Neural cell (in vitro differentiated cells): ENCODE measurements around the gene TRAF5. TPM values are rescaled to one million over a fixed set of nuclear protein-coding genes. Genes with fewer than 3 reads are reported as not detected.

Source experiments
- H2AFZ ChIP-seq: fragments of 200-600, 300-800 bp; sonication (generic), shearing (Covaris generic); 2 replicates; pipeline ENCODE4 v1.6.0; 2014; ENCODE audit warnings: low read depth, mild to moderate bottlenecking, antibody characterized with exemption, low read length, moderate library complexity
- H3F3A ChIP-seq: fragments of 200-600 bp; shearing (Covaris generic); 2 replicates; pipeline ENCODE4 v1.6.1; 2016; ENCODE audit warnings: mild to moderate bottlenecking, moderate library complexity, mixed read lengths, antibody characterized with exemption, low read length; ENCODE audit not compliant: insufficient read depth, poor library complexity, severe bottlenecking
- H3K27ac ChIP-seq: fragments of 200-600, 300-800 bp; sonication (generic), shearing (Covaris generic); 2 replicates; pipeline ENCODE4 v1.5.1; 2014; ENCODE audit warnings: mild to moderate bottlenecking, low read length, moderate library complexity
- H3K27me3 ChIP-seq: fragments of 300-800, 200-600 bp; sonication (generic), shearing (Covaris generic); 2 replicates; pipeline ENCODE4 v1.6.0; 2014; ENCODE audit warnings: mild to moderate bottlenecking, low read depth, low read length, moderate library complexity; ENCODE audit not compliant: insufficient read depth
- H3K36me3 ChIP-seq: fragments of 300-800, 200-600 bp; sonication (generic), shearing (Covaris generic); 2 replicates; pipeline ENCODE4 v1.5.1; 2014; ENCODE audit warnings: mild to moderate bottlenecking, antibody characterized with exemption, low read length, moderate library complexity; ENCODE audit not compliant: insufficient read depth
- H3K4me2 ChIP-seq: fragments of 300-800, 200-600 bp; sonication (generic), shearing (Covaris generic); 2 replicates; pipeline ENCODE4 v1.6.0; 2014; ENCODE audit warnings: mild to moderate bottlenecking, low read length
- H3K4me3 ChIP-seq: fragments of 300-800, 200-600 bp; sonication (generic), shearing (Covaris generic); 2 replicates; pipeline ENCODE4 v1.5.1; 2014; ENCODE audit warnings: mild to moderate bottlenecking, low read length, moderate library complexity
- H3K79me2 ChIP-seq: fragments of 200-600 bp; shearing (Covaris generic); replicated peaks from 2 replicates; pipeline ENCODE4 v1.6.0; 2014; ENCODE audit warnings: mild to moderate bottlenecking, low read length, moderate library complexity; ENCODE audit not compliant: insufficient read depth
- H3K9ac ChIP-seq: fragments of 300-800, 200-600 bp; sonication (generic), shearing (Covaris generic); 2 replicates; pipeline ENCODE4 v1.6.1; 2016; ENCODE audit warnings: mild to moderate bottlenecking, low read length, mixed read lengths
- H3K9me2 ChIP-seq: fragments of 200-600 bp; shearing (Covaris generic); 2 replicates; pipeline ENCODE4 v1.6.1; 2016; ENCODE audit warnings: mild to moderate bottlenecking, low read length, mixed read lengths; ENCODE audit not compliant: insufficient read depth
- H3K9me3 ChIP-seq: fragments of 200-600, 300-800 bp; sonication (generic), shearing (Covaris generic); 2 replicates; pipeline ENCODE4 v1.6.1; 2016; ENCODE audit warnings: mild to moderate bottlenecking, mixed run types, low read length, moderate library complexity, mixed read lengths
- H4K20me1 ChIP-seq: fragments of 200-600 bp; shearing (Covaris generic); 2 replicates; pipeline ENCODE4 v1.6.1; 2016; ENCODE audit warnings: mild to moderate bottlenecking, mixed run types; ENCODE audit not compliant: insufficient read depth
- EP300 ChIP-seq: fragments of 450-650 bp; conservative IDR thresholded peaks from 2 replicates; pipeline ENCODE4 v1.6.1; 2014; ENCODE audit warnings: antibody characterized with exemption, mild to moderate bottlenecking, moderate library complexity; ENCODE audit not compliant: poor library complexity, severe bottlenecking
- EZH2 ChIP-seq: fragments of 200-600, 300-800 bp; shearing (Covaris generic), sonication (generic); IDR thresholded peaks from 2 replicates; pipeline ENCODE4 v1.6.1; 2014; ENCODE audit warnings: antibody characterized with exemption, low read length, borderline replicate concordance, mild to moderate bottlenecking; ENCODE audit not compliant: insufficient read depth, poor library complexity, severe bottlenecking
- MXI1 ChIP-seq: fragments of 450-650 bp; conservative IDR thresholded peaks from 2 replicates; pipeline ENCODE4 v1.6.1; 2014; ENCODE audit warnings: antibody characterized with exemption, mild to moderate bottlenecking; ENCODE audit not compliant: poor library complexity, severe bottlenecking
- POLR2AphosphoS5 ChIP-seq: IDR thresholded peaks from 2 replicates; pipeline ENCODE4 v1.6.1; 2012
- RAD21 ChIP-seq: fragments of 450-650 bp; conservative IDR thresholded peaks from 2 replicates; pipeline ENCODE4 v1.6.1; 2014; ENCODE audit warnings: antibody characterized with exemption, mild to moderate bottlenecking, moderate library complexity
- SMC3 ChIP-seq: fragments of 450-650 bp; conservative IDR thresholded peaks from 2 replicates; pipeline ENCODE4 v1.6.1; 2014; ENCODE audit warnings: antibody characterized with exemption, mild to moderate bottlenecking, moderate library complexity; ENCODE audit not compliant: poor library complexity
- TAF1 ChIP-seq: IDR thresholded peaks from 2 replicates; pipeline ENCODE4 v1.6.1; 2012; ENCODE audit warnings: low read depth
- polyA plus RNA-seq: library from polyadenylated mRNA; depleted of rRNA; stranded (reverse); fragments of >200 nt; gene quantifications from 2 replicates; pipeline ENCODE4 v1.2.3, GENCODE V29; 2014
- TF ChIP-seq, protein P1 (sequence below): fragments of 450-650 bp; IDR thresholded peaks from 2 replicates; pipeline ENCODE4 v1.5.1; 2014; ENCODE audit warnings: antibody characterized with exemption, mild to moderate bottlenecking, moderate library complexity; ENCODE audit not compliant: poor library complexity, severe bottlenecking
- TF ChIP-seq, protein P2 (sequence below): IDR thresholded peaks from 2 replicates; pipeline ENCODE4 v1.6.1; 2012; ENCODE audit warnings: borderline replicate concordance

Gene TRAF5
- polyA plus RNA-seq, 1 donor from 2014 or later: 0.69 TPM

DNA sequence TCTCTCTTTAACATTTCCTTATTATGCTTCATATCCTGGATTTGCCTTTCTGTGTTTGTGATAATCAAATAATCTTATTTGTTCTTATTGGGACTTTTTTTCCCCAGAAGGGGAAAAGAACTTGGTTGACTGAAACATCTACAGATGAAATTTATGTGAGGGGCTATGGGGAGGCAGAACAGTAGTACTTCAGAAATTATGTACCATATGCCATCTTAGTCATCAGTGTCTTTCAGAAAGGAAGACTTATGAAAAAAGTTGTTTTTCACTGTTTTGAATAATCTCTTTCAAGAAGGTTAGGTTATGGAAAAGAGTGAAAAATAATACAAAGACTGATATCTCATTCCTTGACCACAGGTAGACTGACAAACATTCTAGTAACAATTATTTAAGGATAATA lies 30.2 kb upstream of the TRAF5 start:
- Histone ChIP-seq H3K4me3 (no peak overlapping the region), H3K9me3 (no peaks in the 10 kb centered on the region), H2AFZ (no peak overlapping the region), H3K79me2 (no peaks in the 10 kb centered on the region), H3K36me3 (peaks cover 19% of the 10 kb centered on the region), H4K20me1 (no peaks in the 10 kb centered on the region), H3K27ac (no peak overlapping the region), H3K4me2 (no peak overlapping the region), H3K27me3 (no peaks in the 10 kb centered on the region), H3F3A (no peaks in the 10 kb centered on the region), H3K9me2 (no peaks in the 10 kb centered on the region), H3K9ac (no peak overlapping the region)
- TF ChIP-seq, protein P1, sequence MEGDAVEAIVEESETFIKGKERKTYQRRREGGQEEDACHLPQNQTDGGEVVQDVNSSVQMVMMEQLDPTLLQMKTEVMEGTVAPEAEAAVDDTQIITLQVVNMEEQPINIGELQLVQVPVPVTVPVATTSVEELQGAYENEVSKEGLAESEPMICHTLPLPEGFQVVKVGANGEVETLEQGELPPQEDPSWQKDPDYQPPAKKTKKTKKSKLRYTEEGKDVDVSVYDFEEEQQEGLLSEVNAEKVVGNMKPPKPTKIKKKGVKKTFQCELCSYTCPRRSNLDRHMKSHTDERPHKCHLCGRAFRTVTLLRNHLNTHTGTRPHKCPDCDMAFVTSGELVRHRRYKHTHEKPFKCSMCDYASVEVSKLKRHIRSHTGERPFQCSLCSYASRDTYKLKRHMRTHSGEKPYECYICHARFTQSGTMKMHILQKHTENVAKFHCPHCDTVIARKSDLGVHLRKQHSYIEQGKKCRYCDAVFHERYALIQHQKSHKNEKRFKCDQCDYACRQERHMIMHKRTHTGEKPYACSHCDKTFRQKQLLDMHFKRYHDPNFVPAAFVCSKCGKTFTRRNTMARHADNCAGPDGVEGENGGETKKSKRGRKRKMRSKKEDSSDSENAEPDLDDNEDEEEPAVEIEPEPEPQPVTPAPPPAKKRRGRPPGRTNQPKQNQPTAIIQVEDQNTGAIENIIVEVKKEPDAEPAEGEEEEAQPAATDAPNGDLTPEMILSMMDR: no peak
- no peak for TF ChIP-seq MXI1
- TF ChIP-seq SMC3: no peak
- TF ChIP-seq, protein P2, sequence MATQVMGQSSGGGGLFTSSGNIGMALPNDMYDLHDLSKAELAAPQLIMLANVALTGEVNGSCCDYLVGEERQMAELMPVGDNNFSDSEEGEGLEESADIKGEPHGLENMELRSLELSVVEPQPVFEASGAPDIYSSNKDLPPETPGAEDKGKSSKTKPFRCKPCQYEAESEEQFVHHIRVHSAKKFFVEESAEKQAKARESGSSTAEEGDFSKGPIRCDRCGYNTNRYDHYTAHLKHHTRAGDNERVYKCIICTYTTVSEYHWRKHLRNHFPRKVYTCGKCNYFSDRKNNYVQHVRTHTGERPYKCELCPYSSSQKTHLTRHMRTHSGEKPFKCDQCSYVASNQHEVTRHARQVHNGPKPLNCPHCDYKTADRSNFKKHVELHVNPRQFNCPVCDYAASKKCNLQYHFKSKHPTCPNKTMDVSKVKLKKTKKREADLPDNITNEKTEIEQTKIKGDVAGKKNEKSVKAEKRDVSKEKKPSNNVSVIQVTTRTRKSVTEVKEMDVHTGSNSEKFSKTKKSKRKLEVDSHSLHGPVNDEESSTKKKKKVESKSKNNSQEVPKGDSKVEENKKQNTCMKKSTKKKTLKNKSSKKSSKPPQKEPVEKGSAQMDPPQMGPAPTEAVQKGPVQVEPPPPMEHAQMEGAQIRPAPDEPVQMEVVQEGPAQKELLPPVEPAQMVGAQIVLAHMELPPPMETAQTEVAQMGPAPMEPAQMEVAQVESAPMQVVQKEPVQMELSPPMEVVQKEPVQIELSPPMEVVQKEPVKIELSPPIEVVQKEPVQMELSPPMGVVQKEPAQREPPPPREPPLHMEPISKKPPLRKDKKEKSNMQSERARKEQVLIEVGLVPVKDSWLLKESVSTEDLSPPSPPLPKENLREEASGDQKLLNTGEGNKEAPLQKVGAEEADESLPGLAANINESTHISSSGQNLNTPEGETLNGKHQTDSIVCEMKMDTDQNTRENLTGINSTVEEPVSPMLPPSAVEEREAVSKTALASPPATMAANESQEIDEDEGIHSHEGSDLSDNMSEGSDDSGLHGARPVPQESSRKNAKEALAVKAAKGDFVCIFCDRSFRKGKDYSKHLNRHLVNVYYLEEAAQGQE: no peak
- TF ChIP-seq TAF1: no peak
- TF ChIP-seq RAD21: no peak
- no peak for TF ChIP-seq POLR2AphosphoS5
- no peak for TF ChIP-seq EZH2
- no peak for TF ChIP-seq EP300

DNA sequence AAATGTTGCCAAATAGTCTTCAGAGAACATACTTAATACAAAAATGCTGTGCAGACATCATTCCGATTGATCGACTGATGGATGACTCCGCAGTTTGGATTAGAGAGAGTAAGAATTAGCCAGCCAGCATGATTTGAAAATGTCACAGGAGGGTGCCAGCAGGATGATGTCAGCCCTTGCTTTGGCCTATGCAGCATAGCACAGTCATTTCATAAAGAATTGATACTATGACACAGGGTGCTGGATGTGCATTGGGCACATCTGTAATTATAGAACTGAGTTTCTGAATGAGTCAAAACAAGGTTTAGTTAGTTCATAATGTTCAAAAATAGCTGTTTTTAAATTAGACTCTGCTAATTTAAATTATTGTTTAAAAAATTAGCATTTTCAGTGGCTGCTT lies 21.6 kb upstream of the TRAF5 start:
- Histone ChIP-seq H2AFZ (no peak overlapping the region), H3K27me3 (no peaks in the 10 kb centered on the region), H3F3A (no peaks in the 10 kb centered on the region), H3K79me2 (no peaks in the 10 kb centered on the region), H3K27ac (peak overlapping the region; percentile 13), H3K9me2 (no peaks in the 10 kb centered on the region), H3K9me3 (no peaks in the 10 kb centered on the region), H3K9ac (no peak overlapping the region), H3K4me3 (no peak overlapping the region), H4K20me1 (no peaks in the 10 kb centered on the region), H3K36me3 (peaks cover 4% of the 10 kb centered on the region), H3K4me2 (no peak overlapping the region)
- TF ChIP-seq RAD21 (no peak), POLR2AphosphoS5 (peak; percentile 25)

DNA sequence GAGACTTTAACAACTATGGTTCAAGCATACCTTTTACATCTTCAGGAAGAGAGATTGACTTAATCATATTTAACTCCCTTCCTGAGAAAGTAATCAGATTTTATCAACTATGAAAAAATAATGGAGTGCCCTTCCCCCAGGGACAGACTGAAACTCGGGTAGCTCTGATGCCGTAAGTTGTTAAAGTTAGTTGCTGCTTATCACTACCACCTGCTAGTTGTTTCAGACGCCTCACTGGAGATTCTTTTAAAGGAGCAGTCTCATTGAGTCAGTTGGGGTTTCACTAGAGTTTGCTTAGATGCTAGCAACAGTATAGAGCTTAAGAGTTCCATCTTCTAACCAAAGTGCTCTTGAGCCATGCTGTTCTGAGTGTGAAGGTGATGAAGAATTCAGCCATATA lies 17.0 kb upstream of the TRAF5 start:
- no peaks in the 10 kb centered on the region for H3K27me3 ChIP-seq
- H3K79me2 ChIP-seq: no peaks in the 10 kb centered on the region
- no peak overlapping the region for H3K4me3 ChIP-seq
- no peak overlapping the region for H2AFZ ChIP-seq
- H4K20me1 ChIP-seq: no peaks in the 10 kb centered on the region
- TF ChIP-seq EP300 (no peak), POLR2AphosphoS5 (no peak), SMC3 (no peak), EZH2 (no peak), RAD21 (no peak), TAF1 (no peak), MXI1 (no peak)
- TF ChIP-seq, protein P2: no peak
- TF ChIP-seq, protein P1: no peak
- no peaks in the 10 kb centered on the region for H3K36me3 ChIP-seq
- no peaks in the 10 kb centered on the region for H3F3A ChIP-seq
- no peaks in the 10 kb centered on the region for H3K9me3 ChIP-seq
- no peaks in the 10 kb centered on the region for H3K9me2 ChIP-seq
- no peak overlapping the region for H3K27ac ChIP-seq
- H3K9ac ChIP-seq: no peak overlapping the region
- H3K4me2 ChIP-seq: no peak overlapping the region
